Activated CD8-positive, alpha-beta memory T cell treated with anti-CD3 and anti-CD28 coated beads, Interleukin-2, amount 50 U/mL, for 1 hour (primary cell): ENCODE data around the gene SLC26A9.
"Not testable (repeated sequence)": the region's sequence is repeated elsewhere in the genome, so short reads cannot be mapped to it uniquely, and the experiment has no call there.

Source experiments
- DNase-seq: peaks from one replicate; pipeline ENCODE4 v3.0.0-alpha.2; 2020; ENCODE audit errors: extremely low read depth

SLC26A9 gene

DNA sequence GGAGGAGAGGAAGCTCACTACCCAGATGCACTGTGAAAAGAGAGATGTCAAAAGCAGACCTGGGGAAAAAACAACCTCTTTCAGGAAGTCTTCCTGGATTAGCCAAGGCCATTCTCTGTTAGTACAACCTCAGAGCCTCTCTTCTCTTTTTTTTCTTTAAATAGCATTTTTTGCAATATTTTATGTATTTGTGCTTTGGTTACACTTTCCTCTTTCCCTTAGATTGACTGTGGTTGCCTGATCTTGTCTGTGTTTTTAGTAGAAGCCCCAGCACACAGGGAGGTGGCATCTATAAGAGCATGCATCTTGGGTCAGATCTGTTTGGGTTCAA, 18.8 kb downstream of the SLC26A9 start:
- no peak for DNase-seq

DNA sequence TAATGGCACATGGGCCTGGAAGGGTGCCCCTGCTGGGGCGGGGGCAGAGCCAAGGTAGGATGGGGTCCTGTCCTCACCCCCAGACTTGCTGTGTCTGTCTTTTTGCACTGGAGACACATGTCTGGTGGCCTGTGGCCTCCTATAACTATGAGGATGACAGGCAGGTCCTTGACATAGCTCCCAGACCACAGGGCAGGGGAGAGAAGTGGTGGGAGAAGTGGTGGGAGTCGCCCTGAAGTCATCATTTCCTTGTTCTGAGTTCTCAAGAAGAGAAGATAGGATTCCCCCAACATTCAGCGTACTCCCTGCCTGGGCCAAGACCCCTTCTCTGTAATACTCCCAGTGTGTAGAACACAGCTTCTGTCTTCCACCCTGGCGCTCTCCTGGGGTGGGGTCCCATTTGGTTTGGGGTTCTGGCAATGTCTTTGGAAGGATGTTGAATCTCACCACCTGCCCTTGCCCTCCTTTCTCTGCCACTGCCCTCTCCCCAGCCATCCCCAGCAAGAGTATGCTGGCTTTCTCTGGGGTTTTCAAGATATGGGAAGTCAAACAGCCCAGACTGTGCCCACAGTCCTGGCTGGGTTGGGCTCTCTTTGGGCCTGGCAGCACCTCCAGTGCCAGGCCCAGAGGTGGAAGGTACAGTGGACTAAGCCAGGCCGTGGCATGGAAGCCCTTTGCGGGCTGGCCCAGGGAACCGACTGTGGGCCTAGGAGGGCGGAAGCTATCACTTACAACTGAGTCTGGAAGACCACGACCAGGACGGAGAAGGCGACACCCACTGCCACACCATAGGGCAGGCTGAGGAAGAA, 19.4 kb downstream of the SLC26A9 start:
- no peak for DNase-seq

DNA sequence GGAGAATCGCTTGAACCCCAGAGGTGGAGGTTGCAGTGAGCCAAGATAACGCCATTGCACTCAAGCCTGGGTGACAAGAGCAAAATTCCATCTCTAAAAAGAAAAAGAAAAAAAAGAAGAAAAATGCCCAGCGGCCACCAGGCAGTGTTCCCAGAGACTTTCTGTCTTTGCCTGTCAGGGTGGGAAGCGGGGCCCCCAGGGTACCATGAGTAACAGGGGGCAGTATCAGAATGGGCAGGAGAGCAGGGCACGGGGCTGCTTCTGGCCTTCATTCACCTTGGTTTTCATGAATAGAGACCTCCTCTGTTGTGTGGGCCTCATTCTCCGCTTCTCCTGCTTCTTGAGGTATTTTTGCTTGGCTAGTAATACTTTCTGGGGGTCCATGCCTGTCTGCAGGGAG, 20.4 kb downstream of the SLC26A9 start:
- no peak for DNase-seq

DNA sequence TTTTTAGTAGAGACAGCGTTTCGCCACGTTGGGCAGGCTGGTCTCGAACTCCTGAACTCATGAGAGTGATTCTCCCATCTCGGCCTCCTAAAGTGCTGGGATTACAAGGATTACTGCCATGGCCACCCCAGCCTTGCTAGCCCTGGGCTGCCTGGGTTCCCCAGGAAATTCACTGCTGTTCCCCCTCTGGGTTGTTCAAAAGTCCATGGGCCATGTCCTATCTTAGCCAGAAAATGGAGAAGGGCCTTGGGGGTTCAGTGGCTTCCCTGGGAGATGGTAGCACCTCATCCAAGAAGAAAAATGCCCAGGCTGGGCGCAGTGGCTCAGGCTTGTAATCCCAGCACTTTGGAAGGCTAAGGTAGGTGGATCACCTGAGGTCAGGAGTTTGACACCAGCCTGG, 20.9 kb downstream of the SLC26A9 start:
- DNase-seq = no peak

DNA sequence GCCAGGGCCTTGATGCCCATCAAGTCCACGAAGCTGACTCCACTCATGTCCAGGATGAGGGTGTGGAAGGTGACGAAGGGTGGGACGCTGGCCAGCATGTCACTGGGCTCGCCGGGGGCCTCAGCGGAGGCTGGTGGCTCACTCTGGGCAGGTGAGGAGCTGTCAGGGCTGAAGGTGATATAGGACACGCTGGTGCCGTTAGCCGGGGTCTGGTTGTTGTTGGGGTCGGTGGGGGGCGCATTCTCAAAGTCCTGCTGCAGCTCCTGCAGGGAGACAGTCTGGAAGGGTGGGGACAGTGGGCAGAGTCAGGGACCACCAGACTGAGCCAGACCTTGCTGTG, 21.7 kb downstream of the SLC26A9 start:
- DNase-seq = no peak

DNA sequence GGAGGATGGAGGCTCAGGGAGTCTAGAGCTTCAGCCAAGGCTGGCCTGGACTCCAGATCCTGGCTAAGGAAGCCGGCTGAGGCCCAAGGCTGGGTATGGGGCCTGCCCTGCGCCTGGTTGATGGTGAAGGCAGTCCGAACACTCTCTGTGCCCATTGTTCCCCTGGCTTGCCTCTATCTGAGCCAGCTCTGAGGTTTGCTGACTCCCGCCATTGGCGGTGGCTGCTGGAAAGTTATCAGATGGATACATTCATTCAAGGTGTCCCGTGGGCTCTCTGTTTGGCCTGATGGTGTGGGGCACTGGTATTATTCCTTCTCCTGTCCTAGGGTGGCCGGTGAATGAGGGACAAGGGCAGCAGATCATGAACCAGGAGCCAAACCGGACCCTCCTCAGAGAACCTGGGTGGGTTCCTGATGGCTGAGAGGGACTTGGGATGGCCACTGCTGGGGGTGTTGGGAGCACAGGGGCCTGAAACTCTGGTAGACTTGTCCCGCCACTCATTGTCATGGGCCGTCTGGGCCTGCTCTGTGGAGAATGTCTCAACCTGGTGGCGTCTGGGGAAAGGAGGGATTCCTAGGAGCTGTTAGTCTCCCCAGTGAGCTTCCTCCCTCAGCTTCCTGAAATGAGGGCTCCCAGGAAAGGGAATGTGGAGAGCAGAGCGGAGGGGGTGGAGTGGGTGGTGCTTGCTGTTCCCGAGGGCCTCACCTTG, 22.2 kb downstream of the SLC26A9 start:
- no peak for DNase-seq

DNA sequence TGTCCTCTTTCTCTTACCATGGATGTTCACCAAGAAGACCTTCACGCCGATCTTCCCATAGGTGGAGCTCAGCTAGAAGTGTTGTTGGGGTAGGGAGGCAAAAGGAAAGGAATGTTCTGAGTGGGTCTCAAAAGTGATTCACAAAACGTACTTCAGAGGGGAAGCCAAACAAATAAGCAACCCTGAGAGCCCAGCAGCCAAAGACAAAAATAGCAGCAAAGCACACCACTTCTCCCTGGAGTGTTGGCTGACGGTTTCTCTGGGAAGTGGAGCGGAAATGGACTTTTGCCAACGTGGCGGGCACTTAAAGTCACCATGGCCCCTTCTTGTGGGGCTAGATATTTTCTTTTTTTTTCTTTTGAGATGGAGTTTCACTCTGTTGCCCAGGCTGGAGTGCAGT, 23.1 kb downstream of the SLC26A9 start:
- no peak for DNase-seq

DNA sequence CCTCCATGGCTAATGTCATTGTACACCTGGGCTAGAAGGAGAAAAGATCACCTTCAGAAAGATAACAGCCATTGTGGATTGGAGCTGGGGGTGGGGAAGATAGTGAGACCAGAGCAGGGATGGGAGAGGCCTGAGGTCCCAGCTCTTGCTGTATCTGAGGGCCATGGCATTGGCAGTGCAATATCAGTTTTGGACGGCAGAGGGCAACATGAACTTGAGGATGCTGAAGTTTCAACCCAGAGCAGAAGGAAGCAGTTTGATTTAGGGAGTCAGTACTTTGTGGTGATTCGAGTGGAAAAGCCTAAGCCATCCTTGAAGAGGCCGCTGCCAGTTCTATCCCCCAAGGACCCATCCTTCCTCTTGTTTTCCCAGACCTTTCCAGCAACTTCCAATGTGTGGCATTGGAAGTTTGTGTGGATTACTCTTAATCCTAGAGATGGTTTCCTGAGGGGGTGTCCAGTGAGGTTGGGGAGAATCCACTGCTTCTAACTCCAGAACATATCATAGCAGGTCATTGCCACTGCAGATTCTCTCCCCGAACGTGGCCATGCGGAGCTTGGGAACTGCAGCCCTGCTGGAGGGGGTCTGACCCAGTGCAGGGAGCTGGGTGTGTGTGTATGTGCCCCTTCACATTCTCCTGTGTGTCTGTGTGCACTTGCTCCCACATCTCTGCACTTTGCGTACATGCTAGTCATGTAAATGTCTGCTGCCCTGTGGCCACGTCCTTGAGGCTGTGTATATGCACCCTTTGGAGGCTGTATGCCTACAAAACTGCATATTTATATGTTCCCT, 24.1 kb downstream of the SLC26A9 start:
- peak; percentile 9 for DNase-seq

DNA sequence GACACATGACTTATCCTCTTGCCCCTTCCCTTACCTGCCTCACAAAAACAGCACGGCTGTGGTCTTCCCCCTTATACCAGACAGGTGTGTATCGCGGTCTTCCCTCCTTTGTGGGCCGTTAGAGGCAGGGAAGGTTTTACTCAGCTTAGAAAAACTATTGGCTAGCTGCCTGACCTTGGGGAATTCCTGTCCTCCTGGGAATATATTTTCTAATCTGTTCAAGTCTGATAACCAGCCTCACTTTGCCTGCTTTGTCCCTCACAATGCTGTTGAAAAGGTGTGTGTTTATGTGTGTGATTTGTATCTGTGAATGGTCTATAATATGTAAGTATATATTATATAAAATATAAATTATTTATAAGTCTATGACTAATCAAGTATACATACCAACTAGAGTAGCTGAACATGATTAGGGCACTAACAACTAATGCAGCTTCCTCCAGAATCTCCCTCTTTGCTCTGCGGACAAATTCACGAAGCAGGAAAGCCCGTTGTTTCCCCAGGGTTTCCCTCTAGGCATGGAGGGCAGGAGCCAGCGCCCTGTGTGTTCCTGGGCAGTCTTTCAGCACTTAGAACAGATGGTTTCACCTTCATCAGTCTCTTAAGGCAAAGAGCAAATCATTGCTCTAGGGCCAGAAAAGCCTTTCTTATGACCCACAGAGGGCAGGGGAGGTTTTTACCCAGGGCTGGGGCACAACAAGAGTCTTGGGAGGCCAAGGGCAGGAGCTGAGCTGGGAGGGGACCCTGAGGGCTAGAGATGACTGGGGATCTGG, 25.6 kb downstream of the SLC26A9 start:
- DNase-seq = no peak

DNA sequence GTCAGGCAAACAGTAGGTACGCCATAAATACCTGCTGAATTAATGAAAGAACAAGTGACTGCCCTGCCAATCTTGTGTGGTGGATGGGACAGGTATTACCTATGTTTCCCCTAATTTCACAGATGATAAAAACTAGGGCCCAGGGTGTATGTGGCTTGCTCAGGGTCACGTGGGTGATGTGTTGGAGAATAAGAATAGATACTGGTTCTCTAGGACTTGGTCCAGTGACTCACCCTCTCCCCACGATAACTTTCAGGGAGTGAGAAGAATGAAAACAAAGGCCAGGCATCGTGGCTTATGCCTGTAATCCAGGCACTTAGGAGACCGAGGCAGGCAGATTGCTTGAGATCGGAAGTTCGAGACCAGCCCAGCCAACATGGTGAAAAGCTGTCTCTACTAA, 26.7 kb downstream of the SLC26A9 start:
- DNase-seq = no peak

DNA sequence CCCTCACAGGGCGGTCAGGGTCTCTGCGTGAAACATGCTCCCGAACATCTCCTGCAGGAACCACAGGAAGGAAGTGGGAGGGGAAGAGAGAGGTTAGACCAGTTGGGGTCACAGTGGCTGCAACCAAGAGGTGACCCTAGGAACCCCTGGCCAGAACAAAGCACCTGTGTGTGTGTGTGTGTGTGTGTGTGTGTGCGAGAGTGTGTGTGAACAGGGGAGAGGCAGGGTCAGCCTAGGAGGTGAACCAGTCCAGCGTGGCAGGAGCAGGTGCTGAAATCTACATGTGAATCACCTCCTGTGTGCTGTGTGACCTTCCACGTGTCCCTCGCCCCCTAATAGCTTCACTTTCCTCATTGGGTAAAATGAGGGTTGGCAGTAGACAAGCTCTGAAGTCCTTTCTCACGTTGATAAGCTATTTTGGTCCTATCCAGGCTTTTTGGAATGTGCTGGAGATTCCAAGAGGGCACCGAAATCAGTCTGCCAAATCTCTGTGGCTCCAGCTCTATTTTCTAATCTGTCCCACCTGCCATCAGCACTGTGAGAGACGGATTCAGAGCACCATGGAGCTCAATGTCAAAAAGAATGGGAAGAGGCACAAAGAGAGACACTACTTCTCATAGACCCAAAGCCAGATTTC, 27.8 kb downstream of the SLC26A9 start:
- no peak for DNase-seq

DNA sequence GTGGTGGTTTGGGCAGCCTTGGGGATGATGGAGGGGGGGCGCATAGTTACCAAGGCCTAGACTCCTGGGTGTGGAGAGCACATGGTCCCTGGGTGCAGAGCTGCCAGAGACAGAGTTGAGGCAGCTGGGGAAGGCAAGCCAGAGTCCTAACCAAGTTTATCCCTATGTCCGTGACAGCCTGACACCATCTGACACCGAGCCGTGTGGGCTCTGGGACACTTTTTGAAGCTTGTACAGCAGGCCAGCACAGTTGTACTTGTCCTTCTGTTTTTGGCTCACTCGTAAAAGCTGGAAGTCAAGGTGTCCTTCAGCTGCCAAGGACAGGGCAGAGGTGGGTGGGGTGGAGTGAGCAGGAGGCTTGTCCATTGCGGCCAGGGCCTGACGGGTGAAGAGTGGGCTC, 28.5 kb downstream of the SLC26A9 start:
- DNase-seq = no peak

DNA sequence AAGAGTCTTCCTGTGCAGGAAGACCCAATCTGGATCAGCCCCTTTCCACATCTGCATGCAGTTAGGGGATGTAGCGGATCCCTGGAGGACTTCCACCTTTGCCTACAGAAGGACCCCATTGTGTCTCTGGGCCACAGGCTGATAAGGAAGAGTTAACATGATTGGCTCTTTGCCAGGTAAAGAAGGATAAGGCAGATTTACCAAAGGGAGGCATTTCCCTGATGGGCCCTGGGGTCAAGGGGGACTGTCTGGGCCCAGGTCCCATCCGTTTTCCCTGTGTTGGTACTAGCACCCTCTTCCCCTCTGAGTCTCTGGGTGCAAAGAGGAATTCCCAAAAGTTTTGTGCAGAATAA, 29.1 kb downstream of the SLC26A9 start:
- no peak for DNase-seq

DNA sequence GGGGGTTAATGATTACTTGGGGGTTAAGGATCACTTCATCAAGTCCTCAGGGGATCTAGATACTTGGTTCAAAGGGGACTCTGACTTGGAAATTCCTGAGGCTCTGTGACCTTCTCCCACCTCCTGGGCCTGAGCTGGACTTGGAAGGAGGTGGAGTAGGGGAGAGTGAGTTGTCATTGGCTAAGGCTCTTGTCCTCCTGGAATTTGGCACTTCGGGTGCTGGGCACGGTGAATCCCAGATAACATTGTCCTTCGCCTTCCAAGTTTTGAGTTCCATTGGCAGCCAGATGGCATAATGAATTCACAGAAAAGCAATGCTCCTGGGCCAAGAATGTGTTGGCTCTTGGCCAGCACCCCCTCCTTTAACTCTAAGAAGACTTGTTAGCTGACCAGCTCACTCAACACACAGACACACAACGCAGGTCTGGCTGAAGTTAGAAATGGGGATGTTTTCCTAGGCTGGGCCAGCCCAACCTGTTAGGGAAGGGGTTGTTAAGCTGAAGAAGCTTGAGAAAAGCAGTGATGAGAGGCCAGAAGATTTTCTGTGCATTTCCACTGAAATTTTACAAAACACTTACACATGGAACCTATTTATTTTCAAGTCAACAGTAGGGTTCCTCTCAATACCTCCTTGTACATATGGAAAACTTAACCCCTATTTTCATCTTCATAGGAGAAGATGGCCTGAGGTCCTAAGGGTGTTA, 29.7 kb downstream of the SLC26A9 start:
- DNase-seq = no peak

DNA sequence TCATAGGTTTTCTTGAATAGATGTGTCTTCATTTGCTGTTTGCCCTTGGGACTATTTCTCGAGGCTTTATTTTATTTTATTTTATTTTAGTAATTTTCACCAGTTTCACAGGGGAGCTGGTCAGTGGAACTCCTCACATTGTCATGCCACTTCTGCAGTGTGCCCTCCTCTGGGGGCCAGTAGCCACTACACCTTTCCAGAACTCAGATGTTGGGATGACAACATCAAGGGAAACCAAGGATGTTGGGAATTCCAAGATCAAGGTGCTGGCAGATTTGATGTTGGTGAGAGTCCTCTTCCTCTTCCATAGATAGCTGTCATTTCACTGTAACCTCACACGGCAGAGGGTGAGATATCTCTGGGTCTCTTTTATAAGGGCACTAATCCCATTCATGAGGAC, 35.5 kb downstream of the SLC26A9 start:
- no peak for DNase-seq

DNA sequence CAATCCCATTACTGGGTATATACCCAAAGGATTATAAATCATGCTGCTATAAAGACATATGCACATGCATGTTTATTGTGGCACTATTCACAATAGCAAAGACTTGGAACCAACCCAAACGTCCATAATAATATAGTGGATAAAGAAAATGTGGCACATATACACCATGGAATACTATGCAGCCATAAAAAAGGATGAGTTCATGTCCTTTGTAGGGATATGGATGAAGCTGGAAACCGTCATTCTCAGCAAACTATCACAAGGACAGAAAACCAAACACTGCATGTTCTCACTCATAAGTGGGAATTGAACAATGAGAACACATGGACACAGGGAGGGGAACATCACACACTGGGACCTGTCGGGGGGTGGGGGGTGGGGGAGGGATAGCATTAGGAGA, 38.2 kb downstream of the SLC26A9 start:
- not testable (repeated sequence) for DNase-seq

DNA sequence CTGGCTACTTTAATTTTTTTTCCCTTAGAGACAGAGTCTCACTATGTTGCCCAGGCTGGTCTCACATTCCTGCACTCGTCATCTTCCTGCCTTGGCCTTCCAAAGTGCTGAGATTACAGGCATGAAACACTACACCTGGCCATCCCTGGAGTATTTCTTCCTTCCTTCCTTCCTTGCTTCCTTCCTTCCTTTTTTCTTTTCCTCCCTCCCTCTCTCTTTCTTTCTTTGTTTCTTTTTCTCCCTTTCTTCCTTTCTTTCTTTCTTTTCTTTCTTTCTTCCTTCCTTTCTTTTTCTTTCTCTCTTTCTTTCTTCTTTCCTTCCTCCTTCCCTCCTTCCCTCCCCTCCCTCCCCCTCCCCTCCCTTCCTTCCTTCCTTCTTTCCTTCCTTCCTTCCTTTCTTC, 46.9 kb downstream of the SLC26A9 start:
- DNase-seq = no peak

DNA sequence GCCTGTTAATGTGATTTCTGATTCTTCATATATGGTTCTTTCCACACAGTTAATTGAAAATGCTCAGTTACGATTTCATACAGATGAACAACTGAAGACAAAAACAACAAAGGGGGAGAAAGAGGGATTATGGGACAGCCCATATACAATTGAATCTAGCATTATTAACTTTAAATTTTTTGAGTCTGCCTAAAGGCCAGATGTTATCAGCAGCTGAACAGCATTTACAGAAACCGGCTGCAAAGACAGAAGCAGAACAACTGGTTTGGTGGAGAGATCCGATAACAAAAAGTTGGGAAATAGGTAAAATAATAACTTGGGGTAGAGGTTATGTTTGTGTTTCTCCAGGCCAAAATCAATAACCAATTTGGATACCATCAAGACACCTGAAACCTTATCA, 49.1 kb downstream of the SLC26A9 start:
- not testable (repeated sequence) for DNase-seq

DNA sequence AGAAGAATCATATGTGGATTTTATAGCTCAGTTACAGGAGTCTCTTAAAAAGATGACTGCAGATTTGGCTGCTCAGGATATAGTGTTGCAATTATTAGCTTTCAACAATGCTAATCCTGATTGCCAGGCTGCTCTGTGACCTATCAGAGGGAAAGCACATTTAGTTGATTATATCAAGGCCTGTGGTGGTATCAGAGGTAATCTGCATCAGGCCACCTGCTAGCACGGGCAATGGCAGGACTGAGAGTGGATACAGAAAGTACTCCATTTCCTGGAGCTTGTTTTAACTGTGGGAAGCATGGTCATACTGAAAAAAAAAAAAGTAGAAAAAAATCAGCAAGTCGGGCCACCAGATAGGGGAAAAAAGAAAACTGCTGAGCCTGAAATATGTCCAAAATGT, 51.1 kb downstream of the SLC26A9 start:
- not testable (repeated sequence) for DNase-seq

DNA sequence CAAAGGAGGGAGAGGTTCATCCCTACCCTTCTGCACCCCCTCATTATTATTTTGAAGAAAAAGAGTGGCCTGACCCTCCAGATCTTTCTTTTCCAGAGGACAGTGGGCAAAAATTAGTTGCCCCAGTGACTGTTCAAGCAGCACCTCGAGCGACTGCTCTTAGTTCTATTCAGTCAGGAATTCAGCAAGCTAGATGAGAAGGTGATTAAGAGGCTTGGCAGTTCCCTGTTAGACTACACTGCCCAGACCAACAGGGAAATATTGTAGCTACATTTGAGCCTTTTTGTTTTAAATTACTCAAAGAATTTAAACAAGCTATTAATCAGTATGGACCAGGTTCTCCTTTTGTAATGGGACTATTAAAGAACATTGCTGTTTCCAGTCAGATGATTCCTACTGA, 51.8 kb downstream of the SLC26A9 start:
- DNase-seq = not testable (repeated sequence)

DNA sequence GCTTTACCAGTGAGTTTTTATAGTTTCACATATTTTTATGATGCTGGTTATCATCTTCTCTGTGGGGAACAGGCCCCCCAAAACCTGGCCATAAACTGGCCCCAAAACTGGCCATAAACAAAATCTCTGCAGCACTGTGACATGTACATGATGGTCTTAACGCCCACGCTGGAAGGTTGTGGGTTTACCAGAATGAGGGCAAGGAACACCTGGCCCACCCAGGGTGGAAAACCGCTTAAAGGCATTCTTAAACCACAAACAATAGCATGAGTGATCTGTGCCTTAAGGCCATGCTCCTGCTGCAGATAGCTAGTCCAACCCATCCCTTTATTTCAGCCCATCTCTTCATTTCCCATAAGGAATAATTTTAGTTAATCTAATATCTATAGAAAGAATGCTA, 52.6 kb downstream of the SLC26A9 start:
- not testable (repeated sequence) for DNase-seq
